ENCODE measurements around the gene PPIH.
A peak's percentile ranks its signal among the peaks of the same experiment; 100 is the strongest.

The PPIH gene

GRCh38 chr1:42657981-42658876, at the start of gene PPIH (continued):
- TF ChIP-seq TSHZ1 (tag by site-specific recombination; IDR thresholded peaks at IDR 0.05; ENCODE audit: borderline replicate concordance) = no peak
- no peak for TF ChIP-seq REPIN1 (tag by site-specific recombination; IDR thresholded peaks at IDR 0.05; ENCODE audit: low read depth)
- no peak for TF ChIP-seq ZNF146 (tag by site-specific recombination; IDR thresholded peaks at IDR 0.05)
- TF ChIP-seq, protein P1, sequence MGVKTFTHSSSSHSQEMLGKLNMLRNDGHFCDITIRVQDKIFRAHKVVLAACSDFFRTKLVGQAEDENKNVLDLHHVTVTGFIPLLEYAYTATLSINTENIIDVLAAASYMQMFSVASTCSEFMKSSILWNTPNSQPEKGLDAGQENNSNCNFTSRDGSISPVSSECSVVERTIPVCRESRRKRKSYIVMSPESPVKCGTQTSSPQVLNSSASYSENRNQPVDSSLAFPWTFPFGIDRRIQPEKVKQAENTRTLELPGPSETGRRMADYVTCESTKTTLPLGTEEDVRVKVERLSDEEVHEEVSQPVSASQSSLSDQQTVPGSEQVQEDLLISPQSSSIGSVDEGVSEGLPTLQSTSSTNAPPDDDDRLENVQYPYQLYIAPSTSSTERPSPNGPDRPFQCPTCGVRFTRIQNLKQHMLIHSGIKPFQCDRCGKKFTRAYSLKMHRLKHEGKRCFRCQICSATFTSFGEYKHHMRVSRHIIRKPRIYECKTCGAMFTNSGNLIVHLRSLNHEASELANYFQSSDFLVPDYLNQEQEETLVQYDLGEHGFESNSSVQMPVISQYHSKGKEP (tag by site-specific recombination; IDR thresholded peaks at IDR 0.05) = no peak
- TF ChIP-seq ZBTB6 (tag by site-specific recombination; IDR thresholded peaks at IDR 0.05) = no peak
- no peak for TF ChIP-seq ZNF175 (tag by site-specific recombination; IDR thresholded peaks at IDR 0.05)
- TF ChIP-seq ZNF610 (tag by site-specific recombination; IDR thresholded peaks at IDR 0.05; ENCODE audit: borderline replicate concordance) = no peak
- no peak for TF ChIP-seq ZNF473 (tag by site-specific recombination; IDR thresholded peaks at IDR 0.05)
- TF ChIP-seq SETDB1 (IDR thresholded peaks at IDR 0.05; ENCODE audit: insufficient read length, low read length) = peak; percentile 41
- TF ChIP-seq ZXDB (tag by site-specific recombination; IDR thresholded peaks at IDR 0.05) = peak; percentile 86
- TF ChIP-seq, protein P2, sequence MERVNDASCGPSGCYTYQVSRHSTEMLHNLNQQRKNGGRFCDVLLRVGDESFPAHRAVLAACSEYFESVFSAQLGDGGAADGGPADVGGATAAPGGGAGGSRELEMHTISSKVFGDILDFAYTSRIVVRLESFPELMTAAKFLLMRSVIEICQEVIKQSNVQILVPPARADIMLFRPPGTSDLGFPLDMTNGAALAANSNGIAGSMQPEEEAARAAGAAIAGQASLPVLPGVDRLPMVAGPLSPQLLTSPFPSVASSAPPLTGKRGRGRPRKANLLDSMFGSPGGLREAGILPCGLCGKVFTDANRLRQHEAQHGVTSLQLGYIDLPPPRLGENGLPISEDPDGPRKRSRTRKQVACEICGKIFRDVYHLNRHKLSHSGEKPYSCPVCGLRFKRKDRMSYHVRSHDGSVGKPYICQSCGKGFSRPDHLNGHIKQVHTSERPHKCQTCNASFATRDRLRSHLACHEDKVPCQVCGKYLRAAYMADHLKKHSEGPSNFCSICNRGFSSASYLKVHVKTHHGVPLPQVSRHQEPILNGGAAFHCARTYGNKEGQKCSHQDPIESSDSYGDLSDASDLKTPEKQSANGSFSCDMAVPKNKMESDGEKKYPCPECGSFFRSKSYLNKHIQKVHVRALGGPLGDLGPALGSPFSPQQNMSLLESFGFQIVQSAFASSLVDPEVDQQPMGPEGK (tag by site-specific recombination; IDR thresholded peaks at IDR 0.05) = peak; percentile 64; the same call in 1 of the 2 replicates
- TF ChIP-seq YY1 (tag by site-specific recombination; IDR thresholded peaks at IDR 0.05) = peak; percentile 85
- TF ChIP-seq BCL6B (tag by site-specific recombination; IDR thresholded peaks at IDR 0.05) = no peak
- TF ChIP-seq ZNF416 (tag by site-specific recombination; IDR thresholded peaks at IDR 0.05) = no peak
- TF ChIP-seq ZNF138 (tag by site-specific recombination; IDR thresholded peaks at IDR 0.05; ENCODE audit: borderline replicate concordance) = no peak
- TF ChIP-seq ZNF266 (tag by site-specific recombination; IDR thresholded peaks at IDR 0.05; ENCODE audit: low read depth) = no peak
- no peak for TF ChIP-seq ZNF48 (tag by site-specific recombination; IDR thresholded peaks at IDR 0.05)
- TF ChIP-seq, protein P3, sequence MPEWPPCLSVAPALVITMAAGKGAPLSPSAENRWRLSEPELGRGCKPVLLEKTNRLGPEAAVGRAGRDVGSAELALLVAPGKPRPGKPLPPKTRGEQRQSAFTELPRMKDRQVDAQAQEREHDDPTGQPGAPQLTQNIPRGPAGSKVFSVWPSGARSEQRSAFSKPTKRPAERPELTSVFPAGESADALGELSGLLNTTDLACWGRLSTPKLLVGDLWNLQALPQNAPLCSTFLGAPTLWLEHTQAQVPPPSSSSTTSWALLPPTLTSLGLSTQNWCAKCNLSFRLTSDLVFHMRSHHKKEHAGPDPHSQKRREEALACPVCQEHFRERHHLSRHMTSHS (tag by site-specific recombination; IDR thresholded peaks at IDR 0.05) = no peak
- peak; percentile 65; the same call in 1 of the 2 replicates for TF ChIP-seq ZNF580 (tag by site-specific recombination; IDR thresholded peaks at IDR 0.05)
- TF ChIP-seq, protein P4, sequence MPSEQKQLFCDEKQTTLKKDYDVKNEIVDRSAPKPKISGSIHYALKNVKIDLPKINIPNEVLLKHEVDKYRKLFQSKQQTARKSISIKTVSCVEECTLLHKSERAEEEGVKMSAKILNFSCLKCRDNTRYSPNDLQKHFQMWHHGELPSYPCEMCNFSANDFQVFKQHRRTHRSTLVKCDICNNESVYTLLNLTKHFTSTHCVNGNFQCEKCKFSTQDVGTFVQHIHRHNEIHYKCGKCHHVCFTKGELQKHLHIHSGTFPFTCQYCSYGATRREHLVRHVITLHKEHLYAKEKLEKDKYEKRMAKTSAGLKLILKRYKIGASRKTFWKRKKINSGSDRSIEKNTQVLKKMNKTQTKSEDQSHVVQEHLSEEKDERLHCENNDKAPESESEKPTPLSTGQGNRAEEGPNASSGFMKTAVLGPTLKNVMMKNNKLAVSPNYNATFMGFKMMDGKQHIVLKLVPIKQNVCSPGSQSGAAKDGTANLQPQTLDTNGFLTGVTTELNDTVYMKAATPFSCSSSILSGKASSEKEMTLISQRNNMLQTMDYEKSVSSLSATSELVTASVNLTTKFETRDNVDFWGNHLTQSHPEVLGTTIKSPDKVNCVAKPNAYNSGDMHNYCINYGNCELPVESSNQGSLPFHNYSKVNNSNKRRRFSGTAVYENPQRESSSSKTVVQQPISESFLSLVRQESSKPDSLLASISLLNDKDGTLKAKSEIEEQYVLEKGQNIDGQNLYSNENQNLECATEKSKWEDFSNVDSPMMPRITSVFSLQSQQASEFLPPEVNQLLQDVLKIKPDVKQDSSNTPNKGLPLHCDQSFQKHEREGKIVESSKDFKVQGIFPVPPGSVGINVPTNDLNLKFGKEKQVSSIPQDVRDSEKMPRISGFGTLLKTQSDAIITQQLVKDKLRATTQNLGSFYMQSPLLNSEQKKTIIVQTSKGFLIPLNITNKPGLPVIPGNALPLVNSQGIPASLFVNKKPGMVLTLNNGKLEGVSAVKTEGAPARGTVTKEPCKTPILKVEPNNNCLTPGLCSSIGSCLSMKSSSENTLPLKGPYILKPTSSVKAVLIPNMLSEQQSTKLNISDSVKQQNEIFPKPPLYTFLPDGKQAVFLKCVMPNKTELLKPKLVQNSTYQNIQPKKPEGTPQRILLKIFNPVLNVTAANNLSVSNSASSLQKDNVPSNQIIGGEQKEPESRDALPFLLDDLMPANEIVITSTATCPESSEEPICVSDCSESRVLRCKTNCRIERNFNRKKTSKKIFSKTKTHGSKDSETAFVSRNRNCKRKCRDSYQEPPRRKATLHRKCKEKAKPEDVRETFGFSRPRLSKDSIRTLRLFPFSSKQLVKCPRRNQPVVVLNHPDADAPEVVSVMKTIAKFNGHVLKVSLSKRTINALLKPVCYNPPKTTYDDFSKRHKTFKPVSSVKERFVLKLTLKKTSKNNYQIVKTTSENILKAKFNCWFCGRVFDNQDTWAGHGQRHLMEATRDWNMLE (tag by site-specific recombination; conservative IDR thresholded peaks at IDR 0.05; ENCODE audit: low read depth) = peak; percentile 98
- no peak for TF ChIP-seq ZNF707 (tag by site-specific recombination; IDR thresholded peaks at IDR 0.05)
